Measurements from ENCODE around the gene TAS2R40.

GRCh38 chr7:143248761-143249354 lies 27.0 kb downstream of the TAS2R40 start:
- TF ChIP-seq, protein P1, sequence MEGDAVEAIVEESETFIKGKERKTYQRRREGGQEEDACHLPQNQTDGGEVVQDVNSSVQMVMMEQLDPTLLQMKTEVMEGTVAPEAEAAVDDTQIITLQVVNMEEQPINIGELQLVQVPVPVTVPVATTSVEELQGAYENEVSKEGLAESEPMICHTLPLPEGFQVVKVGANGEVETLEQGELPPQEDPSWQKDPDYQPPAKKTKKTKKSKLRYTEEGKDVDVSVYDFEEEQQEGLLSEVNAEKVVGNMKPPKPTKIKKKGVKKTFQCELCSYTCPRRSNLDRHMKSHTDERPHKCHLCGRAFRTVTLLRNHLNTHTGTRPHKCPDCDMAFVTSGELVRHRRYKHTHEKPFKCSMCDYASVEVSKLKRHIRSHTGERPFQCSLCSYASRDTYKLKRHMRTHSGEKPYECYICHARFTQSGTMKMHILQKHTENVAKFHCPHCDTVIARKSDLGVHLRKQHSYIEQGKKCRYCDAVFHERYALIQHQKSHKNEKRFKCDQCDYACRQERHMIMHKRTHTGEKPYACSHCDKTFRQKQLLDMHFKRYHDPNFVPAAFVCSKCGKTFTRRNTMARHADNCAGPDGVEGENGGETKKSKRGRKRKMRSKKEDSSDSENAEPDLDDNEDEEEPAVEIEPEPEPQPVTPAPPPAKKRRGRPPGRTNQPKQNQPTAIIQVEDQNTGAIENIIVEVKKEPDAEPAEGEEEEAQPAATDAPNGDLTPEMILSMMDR (IDR thresholded peaks at IDR 0.05), result no peak
- TF ChIP-seq POLR2A (IDR thresholded peaks at IDR 0.05), result no peak

All from uterus (tissue), 2 donors.